Suppressor macrophage treated with lipopolysaccharide for 1 hour (primary cell): ENCODE results near the gene LRRC4C.

ENCODE experiments used
- DNase-seq, 3 donors: peaks; one replicate each; pipeline ENCODE4 v3.0.0-alpha.2; 2020 to 2022

The LRRC4C gene

GRCh38 chr11:40838181-40838683, 621.2 kb downstream of the LRRC4C start:
- no peak for DNase-seq

GRCh38 chr11:40827116-40827515, 632.3 kb downstream of the LRRC4C start:
- no peak for DNase-seq

GRCh38 chr11:40826601-40827000, 632.9 kb downstream of the LRRC4C start:
- DNase-seq = no peak

- no peak for DNase-seq
Measured at GRCh38 chr11:40825201-40825834, 634.1 kb downstream of the LRRC4C start.

GRCh38 chr11:40819230-40819629, 640.2 kb downstream of the LRRC4C start:
- no peak for DNase-seq

GRCh38 chr11:40816976-40817375, 642.5 kb downstream of the LRRC4C start:
- no peak for DNase-seq

- no peak for DNase-seq
Measured at GRCh38 chr11:40797981-40798380, 661.5 kb downstream of the LRRC4C start.

- no peak for DNase-seq
Measured at GRCh38 chr11:40787224-40787623, 672.2 kb downstream of the LRRC4C start.

- DNase-seq = no peak
Measured at GRCh38 chr11:40763046-40763445, 696.4 kb downstream of the LRRC4C start.

GRCh38 chr11:40759341-40759740, 700.1 kb downstream of the LRRC4C start:
- DNase-seq = no peak

- no peak for DNase-seq
Measured at GRCh38 chr11:40754297-40754696, 705.2 kb downstream of the LRRC4C start.

- no peak for DNase-seq
Measured at GRCh38 chr11:40746282-40746681, 713.2 kb downstream of the LRRC4C start.

- no peak for DNase-seq
Measured at GRCh38 chr11:40732132-40732531, 727.3 kb downstream of the LRRC4C start.

- DNase-seq = peak in 2 of 3 donors; percentile 5 to 19
Measured at GRCh38 chr11:40722179-40722795, 737.2 kb downstream of the LRRC4C start.

- no peak for DNase-seq
Measured at GRCh38 chr11:40716344-40717130, 742.9 kb downstream of the LRRC4C start.

GRCh38 chr11:40713083-40713482, 746.4 kb downstream of the LRRC4C start:
- DNase-seq = no peak

- DNase-seq = no peak
Measured at GRCh38 chr11:40701027-40701426, 758.4 kb downstream of the LRRC4C start.

GRCh38 chr11:40689823-40690222, 769.6 kb downstream of the LRRC4C start:
- DNase-seq = no peak

- no peak for DNase-seq
Measured at GRCh38 chr11:40688369-40688768, 771.1 kb downstream of the LRRC4C start.

- DNase-seq = no peak
Measured at GRCh38 chr11:40686765-40687164, 772.7 kb downstream of the LRRC4C start.

- no peak for DNase-seq
Measured at GRCh38 chr11:40683010-40683409, 776.4 kb downstream of the LRRC4C start.

- no peak for DNase-seq
Measured at GRCh38 chr11:40679276-40679675, 780.2 kb downstream of the LRRC4C start.

GRCh38 chr11:40647295-40647694, 812.2 kb downstream of the LRRC4C start:
- no peak for DNase-seq

GRCh38 chr11:40642284-40642683, 817.2 kb downstream of the LRRC4C start:
- DNase-seq = no peak
